Smooth muscle cell (in vitro differentiated cells): ENCODE results near the gene TMPRSS2. TPM values are rescaled to one million over a fixed set of nuclear protein-coding genes. Genes with fewer than 3 reads are reported as not detected.

Experiments used
- DNase-seq: peaks from one replicate; lab custom pipeline; 2025; ENCODE audit not compliant: unreplicated experiment; lab: John Stamatoyannopoulos, UW
- H2AFZ ChIP-seq: fragments of 200-600 bp; sonication (generic); 2 replicates; pipeline ENCODE4 v1.6.0; 2016; ENCODE audit warnings: antibody characterized with exemption, low read depth, mild to moderate bottlenecking
- H3F3A ChIP-seq: fragments of 200-600 bp; sonication (generic); 2 replicates; pipeline ENCODE4 v1.6.0; 2017; ENCODE audit warnings: antibody characterized with exemption, low read depth
- H3K27ac ChIP-seq: fragments of 200-600 bp; sonication (generic); 2 replicates; pipeline ENCODE4 v1.5.1; 2016; ENCODE audit warnings: low read depth, mild to moderate bottlenecking
- H3K27me3 ChIP-seq: fragments of 200-600 bp; sonication (generic); 2 replicates; pipeline ENCODE4 v1.6.1; 2016; ENCODE audit warnings: low read depth, mild to moderate bottlenecking
- H3K36me3 ChIP-seq: fragments of 200-600 bp; sonication (generic); 2 replicates; pipeline ENCODE4 v1.5.1; 2016; ENCODE audit warnings: low read depth
- H3K4me1 ChIP-seq: fragments of 200-600 bp; sonication (generic); 2 replicates; pipeline ENCODE4 v1.5.1; 2016; ENCODE audit warnings: low read depth
- H3K4me2 ChIP-seq: fragments of 200-600 bp; sonication (generic); 2 replicates; pipeline ENCODE4 v1.6.0; 2016; ENCODE audit warnings: mild to moderate bottlenecking
- H3K4me3 ChIP-seq: fragments of 200-600 bp; sonication (generic); 2 replicates; pipeline ENCODE4 v1.5.1; 2016; ENCODE audit warnings: mild to moderate bottlenecking
- H3K79me2 ChIP-seq: fragments of 200-600 bp; sonication (generic); 2 replicates; pipeline ENCODE4 v1.6.0; 2016; ENCODE audit warnings: low read depth, mild to moderate bottlenecking
- H3K9ac ChIP-seq: fragments of 200-600 bp; sonication (generic); 2 replicates; pipeline ENCODE4 v1.6.0; 2016; ENCODE audit warnings: low read depth
- H3K9me3 ChIP-seq: fragments of 200-600 bp; sonication (generic); replicated peaks from 2 replicates; pipeline ENCODE4 v1.5.1; 2016; ENCODE audit warnings: low read depth
- H4K20me1 ChIP-seq: fragments of 200-600 bp; sonication (generic); 2 replicates; pipeline ENCODE4 v1.6.0; 2016; ENCODE audit warnings: low read depth
- WGBS: methylation state at CpG from one replicate; pipeline ENCODE4 v1.1.7; 2016; ENCODE audit warnings: low lambda C conversion rate; 5-methylcytosine and 5-hydroxymethylcytosine counted together
- polyA plus RNA-seq: library from polyadenylated mRNA; unstranded; fragments of >200 nt; fragmentation: Nextera tagmentation; extraction: Ambion mirVana; gene quantifications from 2 replicates; pipeline ENCODE4 v1.2.1, GENCODE V29; 2016
- total RNA-seq: library from RNA; depleted of rRNA; stranded (reverse); fragments of >200 nt; gene quantifications from 2 replicates; pipeline ENCODE4 v1.2.3, GENCODE V29; 2014
- TF ChIP-seq, protein P1 (sequence below): fragments of 200-600 bp; sonication (generic); IDR thresholded peaks from 2 replicates; pipeline ENCODE4 v1.5.1; 2017; ENCODE audit warnings: borderline replicate concordance, mild to moderate bottlenecking, antibody characterized with exemption; ENCODE audit not compliant: insufficient read depth, poor library complexity, severe bottlenecking

The TMPRSS2 gene
- total and polyA plus RNA-seq, 2 experiments from 2014 or later, result 0.39 to 1.3 TPM

DNA sequence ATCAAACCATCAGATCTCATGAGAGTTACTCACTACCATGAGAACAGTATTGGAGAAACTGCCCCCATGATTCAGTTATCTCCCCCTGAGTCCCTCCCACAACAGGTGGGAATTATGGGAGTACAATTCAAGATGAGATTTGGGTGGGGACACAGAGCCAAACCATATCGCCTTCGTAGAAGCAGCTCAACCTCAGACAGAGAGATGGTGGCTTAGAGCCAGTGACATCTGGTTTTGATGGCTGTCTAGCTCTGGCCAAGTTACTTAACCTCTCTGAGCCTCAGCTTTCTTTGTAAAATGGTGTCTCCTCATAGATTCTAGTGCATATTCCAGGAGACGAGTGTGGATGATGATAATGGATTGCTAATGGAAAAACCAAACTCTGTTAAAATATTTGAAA, 54.8 kb downstream of the TMPRSS2 start:
- H3K9ac ChIP-seq, result no peak overlapping the region
- WGBS, result 92% methylated on average over 3 of the region's 3 CpGs
- no peaks in the 10 kb centered on the region for H3F3A ChIP-seq
- TF ChIP-seq, protein P1, sequence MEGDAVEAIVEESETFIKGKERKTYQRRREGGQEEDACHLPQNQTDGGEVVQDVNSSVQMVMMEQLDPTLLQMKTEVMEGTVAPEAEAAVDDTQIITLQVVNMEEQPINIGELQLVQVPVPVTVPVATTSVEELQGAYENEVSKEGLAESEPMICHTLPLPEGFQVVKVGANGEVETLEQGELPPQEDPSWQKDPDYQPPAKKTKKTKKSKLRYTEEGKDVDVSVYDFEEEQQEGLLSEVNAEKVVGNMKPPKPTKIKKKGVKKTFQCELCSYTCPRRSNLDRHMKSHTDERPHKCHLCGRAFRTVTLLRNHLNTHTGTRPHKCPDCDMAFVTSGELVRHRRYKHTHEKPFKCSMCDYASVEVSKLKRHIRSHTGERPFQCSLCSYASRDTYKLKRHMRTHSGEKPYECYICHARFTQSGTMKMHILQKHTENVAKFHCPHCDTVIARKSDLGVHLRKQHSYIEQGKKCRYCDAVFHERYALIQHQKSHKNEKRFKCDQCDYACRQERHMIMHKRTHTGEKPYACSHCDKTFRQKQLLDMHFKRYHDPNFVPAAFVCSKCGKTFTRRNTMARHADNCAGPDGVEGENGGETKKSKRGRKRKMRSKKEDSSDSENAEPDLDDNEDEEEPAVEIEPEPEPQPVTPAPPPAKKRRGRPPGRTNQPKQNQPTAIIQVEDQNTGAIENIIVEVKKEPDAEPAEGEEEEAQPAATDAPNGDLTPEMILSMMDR, result no peak
- H3K4me3 ChIP-seq, result no peak overlapping the region
- no peaks in the 10 kb centered on the region for H3K4me1 ChIP-seq
- no peak overlapping the region for H3K27ac ChIP-seq
- H2AFZ ChIP-seq, result no peak overlapping the region
- no peaks in the 10 kb centered on the region for H4K20me1 ChIP-seq
- no peaks in the 10 kb centered on the region for H3K27me3 ChIP-seq
- no peaks in the 10 kb centered on the region for H3K79me2 ChIP-seq
- H3K36me3 ChIP-seq, result no peaks in the 10 kb centered on the region
- H3K4me2 ChIP-seq, result no peak overlapping the region
- no peaks in the 10 kb centered on the region for H3K9me3 ChIP-seq
- no peak for DNase-seq

- 88% methylated on average over 16 of the region's 16 CpGs for WGBS
- H3K27ac ChIP-seq, result no peak overlapping the region
- no peaks in the 10 kb centered on the region for H3K27me3 ChIP-seq
- no peaks in the 10 kb centered on the region for H3K4me1 ChIP-seq
- no peaks in the 10 kb centered on the region for H3K79me2 ChIP-seq
- no peak overlapping the region for H3K4me2 ChIP-seq
- H4K20me1 ChIP-seq, result no peaks in the 10 kb centered on the region
- DNase-seq, result no peak
- H3K36me3 ChIP-seq, result no peaks in the 10 kb centered on the region
- TF ChIP-seq, protein P1, result no peak
- no peak overlapping the region for H2AFZ ChIP-seq
- H3K9ac ChIP-seq, result no peak overlapping the region
- no peaks in the 10 kb centered on the region for H3K9me3 ChIP-seq
- H3K4me3 ChIP-seq, result no peak overlapping the region
- H3F3A ChIP-seq, result no peaks in the 10 kb centered on the region
These were observed 55.9 kb downstream of the TMPRSS2 start for GRCh38 chr21:41451753-41452676.

DNA sequence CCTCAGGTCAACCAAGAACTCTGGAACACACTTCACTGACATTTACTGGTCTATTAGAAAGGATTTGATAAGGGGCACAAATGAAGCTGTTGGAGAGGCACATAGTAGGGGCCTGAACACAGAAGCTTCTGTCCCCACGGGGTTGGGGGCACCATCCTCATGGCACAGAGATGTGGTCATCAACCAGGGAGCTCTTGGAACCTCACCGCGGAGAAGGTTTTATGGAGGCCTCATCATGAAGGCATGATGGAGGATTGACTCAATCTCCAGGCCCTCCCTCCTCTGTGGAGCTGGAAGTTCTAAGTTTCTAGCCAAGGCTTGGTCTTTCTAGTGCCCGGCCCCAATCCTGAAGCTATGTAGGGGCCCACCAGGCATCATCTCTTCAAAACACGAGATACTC, 58.3 kb downstream of the TMPRSS2 start:
- no peak for DNase-seq
- H3K27me3 ChIP-seq, result no peaks in the 10 kb centered on the region
- 75% methylated on average over 5 of the region's 5 CpGs for WGBS
- no peak overlapping the region for H3K4me2 ChIP-seq
- no peak overlapping the region for H3K4me3 ChIP-seq
- no peaks in the 10 kb centered on the region for H3K9me3 ChIP-seq
- H3K79me2 ChIP-seq, result no peaks in the 10 kb centered on the region
- no peaks in the 10 kb centered on the region for H3F3A ChIP-seq
- no peaks in the 10 kb centered on the region for H3K36me3 ChIP-seq
- H3K9ac ChIP-seq, result no peak overlapping the region
- no peaks in the 10 kb centered on the region for H4K20me1 ChIP-seq
- no peaks in the 10 kb centered on the region for H3K4me1 ChIP-seq
- no peak overlapping the region for H3K27ac ChIP-seq
- TF ChIP-seq, protein P1, result no peak
- H2AFZ ChIP-seq, result no peak overlapping the region
